ENCODE measurements around the gene ABCC3.

The ABCC3 gene

GRCh38 chr17:50634224-50634914 is at the start of gene ABCC3:
Gene ABCC3 (plus strand): TSS chr17:50634881. CDS start chr17:50634937, 56 bp downstream.
- DNase-seq (ENCODE audit: low read depth) = no peak

- no peak for DNase-seq (ENCODE audit: low read depth)
Observed at GRCh38 chr17:50585346-50585745, 49.3 kb upstream of the ABCC3 start.

- DNase-seq (ENCODE audit: low read depth) = no peak
Observed at GRCh38 chr17:50585891-50586290, 48.8 kb upstream of the ABCC3 start.

- no peak for DNase-seq (ENCODE audit: low read depth)
Observed at GRCh38 chr17:50586421-50587247, 48.0 kb upstream of the ABCC3 start.

- DNase-seq (ENCODE audit: low read depth) = no peak
Observed at GRCh38 chr17:50587571-50587970, 47.1 kb upstream of the ABCC3 start.

- DNase-seq (ENCODE audit: low read depth) = no peak
Observed at GRCh38 chr17:50588391-50589049, 46.2 kb upstream of the ABCC3 start.

GRCh38 chr17:50589095-50589705 is 45.5 kb upstream of the ABCC3 start:
- no peak for DNase-seq (ENCODE audit: low read depth)

GRCh38 chr17:50590946-50591737 is 43.5 kb upstream of the ABCC3 start:
- DNase-seq (ENCODE audit: low read depth) = no peak

- no peak for DNase-seq (ENCODE audit: low read depth)
Observed at GRCh38 chr17:50593321-50593720, 41.4 kb upstream of the ABCC3 start.

GRCh38 chr17:50594128-50594823 is 40.4 kb upstream of the ABCC3 start:
- DNase-seq (ENCODE audit: low read depth) = no peak

GRCh38 chr17:50594892-50595291 is 39.8 kb upstream of the ABCC3 start:
- no peak for DNase-seq (ENCODE audit: low read depth)

GRCh38 chr17:50596191-50597037 is 38.3 kb upstream of the ABCC3 start:
- no peak for DNase-seq (ENCODE audit: low read depth)

GRCh38 chr17:50598487-50598886 is 36.2 kb upstream of the ABCC3 start:
- no peak for DNase-seq (ENCODE audit: low read depth)

GRCh38 chr17:50599606-50600005 is 35.1 kb upstream of the ABCC3 start:
- no peak for DNase-seq (ENCODE audit: low read depth)

GRCh38 chr17:50601823-50602375 is 32.8 kb upstream of the ABCC3 start:
- DNase-seq (ENCODE audit: low read depth) = no peak

- DNase-seq (ENCODE audit: low read depth) = no peak
Observed at GRCh38 chr17:50602836-50603235, 31.8 kb upstream of the ABCC3 start.

- DNase-seq (ENCODE audit: low read depth) = no peak
Observed at GRCh38 chr17:50603340-50603739, 31.3 kb upstream of the ABCC3 start.

- no peak for DNase-seq (ENCODE audit: low read depth)
Observed at GRCh38 chr17:50604513-50604912, 30.2 kb upstream of the ABCC3 start.

- no peak for DNase-seq (ENCODE audit: low read depth)
Observed at GRCh38 chr17:50605429-50605828, 29.3 kb upstream of the ABCC3 start.

Measured in activated T-cell treated with anti-CD3 and anti-CD28 coated beads for 48 hours (primary cell).